Keratinocyte (primary cell): ENCODE data around the gene E2F1.

Experiments
- CTCF ChIP-seq, 3 experiments: IDR thresholded peaks in 1 of 3; conservative IDR thresholded peaks in 1 of 3; optimal IDR thresholded peaks in 1 of 3; 2 replicates in 2 of 3; 3 replicates in 1 of 3; pipeline versions ENCODE3 to v1.5.1; 2011; ENCODE audit warnings: low read length in 3 of 3, mild to moderate bottlenecking in 3 of 3, moderate library complexity in 2 of 3, control low read depth in 1 of 3, inconsistent platforms in 1 of 3; ENCODE audit not compliant: insufficient read depth in 2 of 3; ENCODE audit errors: extremely low read depth in 1 of 3
- EZH2 ChIP-seq: IDR thresholded peaks from one replicate; pipeline ENCODE4 v1.6.1; 2012; ENCODE audit warnings: inconsistent platforms, mild to moderate bottlenecking, low read length, moderate library complexity

DNA sequence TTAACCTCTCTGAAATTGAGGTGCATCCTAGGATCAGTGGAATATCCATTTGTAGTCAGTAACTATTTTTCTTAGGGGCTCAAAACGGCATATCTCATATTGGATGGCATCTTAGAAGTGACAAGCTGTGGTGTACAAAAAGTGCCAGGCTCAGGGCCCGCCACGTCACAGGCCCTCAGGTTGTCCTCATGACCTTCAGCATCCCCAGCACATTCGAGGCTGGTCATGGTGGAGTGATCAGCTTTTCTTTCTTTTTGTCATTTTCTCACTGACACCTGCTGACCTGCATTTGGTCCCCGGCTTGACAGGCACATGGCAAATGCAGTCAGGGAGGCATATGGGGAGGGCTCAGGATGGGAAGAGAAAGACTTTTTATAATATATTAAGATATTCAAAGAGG, 7.1 kb upstream of the E2F1 start:
- TF ChIP-seq CTCF (optimal IDR thresholded peaks at IDR 0.05 in 1 of 3, IDR thresholded peaks at IDR 0.05 in 1 of 3, conservative IDR thresholded peaks at IDR 0.05 in 1 of 3; ENCODE audit: extremely low read depth in 1 of 3, insufficient read depth in 2 of 3, low read length in 3 of 3) (no peak), EZH2 (no peak)
